Ramos (cell line): ENCODE data around the gene DNAH2.

Experiments
- in situ Hi-C: fragments of 300-500 bp; cut with MboI; formaldehyde crosslinking; loops from one replicate; pipeline ENCODE4 v1.14.3; 2022; ENCODE audit warnings: low sequenced_read_pairs; ENCODE audit not compliant: unreplicated experiment

DNAH2 gene

GRCh38 chr17:7816926-7817642 lies 99.5 kb downstream of the DNAH2 start:
- in situ Hi-C loops, result no loop called here

- in situ Hi-C loops, result no loop called here
Measured at GRCh38 chr17:7817643-7817964, 100.1 kb downstream of the DNAH2 start.

DNA sequence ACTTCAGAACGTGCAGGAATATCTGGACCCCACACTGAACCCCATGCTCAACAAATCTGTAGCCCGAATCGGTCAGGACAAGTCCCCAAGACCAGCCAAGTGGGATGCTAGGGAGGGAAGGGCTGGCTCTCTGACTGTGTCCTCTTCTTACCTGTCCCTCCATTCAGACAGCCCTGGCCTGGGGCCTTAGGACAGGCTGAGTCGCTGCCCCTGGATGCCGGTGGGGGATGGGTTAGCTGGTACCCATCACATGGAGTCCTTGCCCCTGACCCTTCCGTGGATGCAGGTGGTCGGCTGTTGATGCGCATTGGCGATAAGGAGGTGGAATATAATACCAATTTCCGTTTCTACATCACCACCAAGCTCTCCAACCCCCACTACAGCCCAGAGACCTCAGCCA lies 100.5 kb downstream of the DNAH2 start:
- in situ Hi-C loops, result no loop called here

- in situ Hi-C loops, result no loop called here
Measured at GRCh38 chr17:7818746-7819645, 101.5 kb downstream of the DNAH2 start.

- in situ Hi-C loops, result loop anchor here (5.0 kb wide), 1 partner anchor 167 kb away; no protein-coding TSS in a partner anchor
Measured at GRCh38 chr17:7820231-7820630, 102.7 kb downstream of the DNAH2 start.

GRCh38 chr17:7822126-7822525 lies 104.6 kb downstream of the DNAH2 start:
- in situ Hi-C loops, result loop anchor here (5.0 kb wide), 1 partner anchor 165 kb away; no protein-coding TSS in a partner anchor

GRCh38 chr17:7823581-7824001 lies 106.0 kb downstream of the DNAH2 start:
- in situ Hi-C loops, result loop anchor here (5.0 kb wide), 1 partner anchor 164 kb away; no protein-coding TSS in a partner anchor

GRCh38 chr17:7824021-7824924 lies 106.7 kb downstream of the DNAH2 start:
- in situ Hi-C loops, result loop anchor here (5.0 kb wide), 1 partner anchor 163 kb away; no protein-coding TSS in a partner anchor

- in situ Hi-C loops, result loop anchor here (25.0 kb wide), 1 partner anchor 588 kb away; the partner anchor contains the start of genes DVL2, GABARAP and PHF23
Measured at GRCh38 chr17:7825206-7825990, 107.9 kb downstream of the DNAH2 start.

GRCh38 chr17:7830616-7831015 lies 113.1 kb downstream of the DNAH2 start:
- in situ Hi-C loops, result loop anchor here (25.0 kb wide), 1 partner anchor 593 kb away; the partner anchor contains the start of genes DVL2, GABARAP and PHF23

DNA sequence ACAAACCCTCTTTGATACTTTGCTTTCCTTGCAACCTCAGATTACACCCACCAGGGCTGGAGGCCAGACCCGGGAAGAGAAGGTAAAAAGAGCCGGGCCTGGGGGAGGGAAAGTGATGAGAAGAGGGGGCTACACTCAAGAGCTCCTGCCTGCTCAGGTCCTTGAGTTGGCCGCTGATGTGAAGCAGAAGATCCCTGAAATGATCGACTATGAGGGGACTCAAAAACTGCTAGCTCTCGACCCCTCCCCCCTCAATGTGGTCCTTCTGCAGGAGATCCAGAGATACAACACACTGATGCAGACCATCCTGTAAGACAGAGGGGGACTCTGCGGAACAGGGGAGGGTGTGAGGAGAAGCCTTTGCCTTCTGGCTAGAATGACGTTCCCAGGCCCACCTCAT lies 113.7 kb downstream of the DNAH2 start:
- in situ Hi-C loops, result loop anchor here (25.0 kb wide), 1 partner anchor 594 kb away; the partner anchor contains the start of genes DVL2, GABARAP and PHF23

DNA sequence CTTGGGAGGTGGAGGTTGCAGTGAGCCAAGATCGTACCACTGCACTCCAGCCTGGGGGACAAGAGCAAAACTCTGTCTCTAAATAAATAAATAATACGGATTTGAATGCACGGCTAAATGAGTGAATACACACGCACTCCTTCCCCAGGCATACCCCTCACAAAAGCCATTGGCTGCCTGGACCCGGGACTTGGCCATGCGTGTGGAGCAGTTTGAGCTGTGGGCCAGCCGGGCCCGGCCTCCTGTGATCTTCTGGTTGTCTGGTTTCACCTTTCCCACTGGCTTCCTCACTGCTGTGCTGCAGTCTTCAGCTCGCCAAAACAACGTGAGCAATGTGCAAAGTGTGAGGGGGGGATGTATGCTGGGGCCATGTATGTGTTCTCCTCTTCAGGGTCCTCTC lies 114.9 kb downstream of the DNAH2 start:
- in situ Hi-C loops, result loop anchor here (25.0 kb wide), 1 partner anchor 595 kb away; the partner anchor contains the start of genes DVL2, GABARAP and PHF23

DNA sequence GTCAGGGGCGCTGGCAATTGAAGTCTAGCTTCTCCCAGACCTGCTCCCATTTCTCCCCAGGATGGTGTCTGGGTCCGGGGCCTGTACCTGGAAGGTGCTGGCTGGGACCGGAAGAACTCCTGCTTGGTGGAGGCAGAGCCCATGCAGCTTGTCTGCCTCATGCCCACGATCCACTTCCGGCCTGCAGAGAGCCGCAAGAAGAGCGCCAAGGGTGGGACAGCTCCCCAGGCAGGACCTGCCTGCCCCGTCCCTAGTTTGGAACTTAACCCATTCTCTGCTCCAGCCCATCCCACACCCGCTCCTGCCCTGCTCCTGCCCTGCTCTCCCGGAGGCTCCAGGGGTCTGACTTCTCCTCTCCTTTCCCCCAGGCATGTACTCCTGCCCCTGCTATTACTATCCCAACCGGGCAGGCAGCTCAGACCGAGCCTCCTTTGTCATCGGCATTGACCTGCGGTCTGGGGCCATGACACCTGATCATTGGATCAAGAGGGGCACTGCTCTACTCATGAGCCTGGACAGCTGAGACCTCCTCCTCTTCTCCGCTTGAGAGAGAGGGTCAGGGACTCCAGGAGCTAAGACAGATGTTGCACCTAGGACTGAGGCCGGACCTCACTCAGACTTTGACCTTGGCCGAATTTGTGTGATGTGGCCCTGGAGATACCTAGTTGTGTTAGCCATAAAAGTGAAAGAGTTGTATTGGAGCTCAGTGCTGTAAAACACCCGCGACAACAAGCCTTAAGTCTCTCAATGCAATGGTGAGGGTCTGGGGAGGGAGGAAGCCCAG lies 115.7 kb downstream of the DNAH2 start:
- in situ Hi-C loops, result loop anchor here (25.0 kb wide), 1 partner anchor 596 kb away; the partner anchor contains the start of genes DVL2, GABARAP and PHF23

- in situ Hi-C loops, result loop anchor here (25.0 kb wide), 1 partner anchor 597 kb away; the partner anchor contains the start of genes DVL2, GABARAP and PHF23
Measured at GRCh38 chr17:7833795-7834541, 116.4 kb downstream of the DNAH2 start, which contains the start of gene KDM6B. TSS of gene KDM6B (plus strand) at chr17:7834217. CDS start at chr17:7845555, 11,338 bp downstream.

DNA sequence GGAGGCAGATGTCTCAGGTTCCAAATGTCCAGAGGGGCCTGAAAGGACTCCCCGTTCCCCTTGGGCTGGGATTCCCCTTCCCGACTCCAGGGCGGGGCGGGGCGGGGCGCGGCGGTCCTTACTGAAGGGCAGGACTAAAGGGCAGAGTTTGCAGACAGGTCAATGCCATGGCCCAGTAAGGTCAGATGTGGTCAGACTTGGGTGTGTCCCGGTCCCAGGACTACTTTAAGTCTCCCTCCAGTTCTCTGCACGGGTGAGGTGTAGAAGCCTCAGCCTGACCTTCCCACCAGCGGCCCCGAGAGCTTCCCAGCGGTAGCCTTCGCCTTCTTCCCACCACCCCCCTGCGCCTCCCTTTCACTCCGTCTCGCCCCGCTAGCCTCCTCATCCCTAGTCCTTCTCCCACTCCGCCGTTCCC lies 117.0 kb downstream of the DNAH2 start:
- in situ Hi-C loops, result loop anchor here (25.0 kb wide), 1 partner anchor 597 kb away; the partner anchor contains the start of genes DVL2, GABARAP and PHF23

DNA sequence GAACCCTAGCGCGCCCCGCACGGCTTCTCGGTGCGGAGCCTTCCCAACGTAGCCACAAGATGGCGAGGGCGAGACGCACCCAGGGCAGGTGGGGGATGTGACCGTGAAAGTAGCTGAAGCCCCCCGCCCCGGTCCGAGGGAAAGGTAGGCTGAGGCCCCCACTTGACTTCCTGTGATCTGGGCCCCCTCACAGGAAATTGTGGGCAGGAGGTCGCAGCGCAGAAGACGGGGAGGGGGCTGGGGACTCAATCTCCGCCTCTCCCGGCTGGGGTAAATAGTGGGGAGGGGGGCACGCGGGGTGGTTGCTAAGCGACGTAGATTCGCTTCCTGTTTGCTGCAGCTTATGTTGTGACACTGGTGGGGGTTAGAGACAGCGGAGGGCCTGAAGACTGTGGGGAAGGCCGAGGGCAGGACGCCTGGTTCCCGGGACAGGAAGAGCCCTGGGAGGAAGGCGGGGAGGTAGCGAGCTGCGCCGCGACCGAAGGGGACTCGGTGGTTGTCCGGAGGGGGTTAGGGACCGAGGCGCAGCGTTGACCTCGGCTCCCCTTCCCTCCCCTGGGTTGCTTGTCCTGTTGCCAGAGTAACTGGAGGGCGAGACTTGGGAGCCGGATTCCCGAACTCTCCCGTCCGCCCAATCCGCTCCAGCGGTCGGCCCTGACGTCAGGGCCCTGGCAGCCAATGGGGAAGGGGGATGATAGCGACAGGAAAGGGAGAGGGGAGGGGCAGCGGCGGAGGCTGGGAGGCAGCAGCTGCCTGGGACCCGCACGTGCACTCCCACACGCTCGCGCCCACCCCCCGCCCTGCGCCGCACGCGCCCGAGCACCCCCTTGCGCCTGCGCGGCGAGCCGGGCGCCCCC lies 117.6 kb downstream of the DNAH2 start:
- in situ Hi-C loops, result loop anchor here (25.0 kb wide), 1 partner anchor 598 kb away; the partner anchor contains the start of genes DVL2, GABARAP and PHF23
